GM12892 (cell line): ENCODE data around the gene LHFPL4.

Experiments
- DNase-seq: peaks from one replicate; pipeline ENCODE4 v3.0.0; 2011; ENCODE audit not compliant: insufficient read length
- FAIRE-seq: peaks from 2 replicates; lab custom pipeline; 2011; peaks lifted over from hg19 to GRCh38; lab: Jason Lieb, UNC
- POLR2A ChIP-seq: IDR thresholded peaks from 2 replicates; pipeline ENCODE4 v1.6.1; 2011; ENCODE audit warnings: low read depth, low read length, control low read depth
- POLR2AphosphoS5 ChIP-seq: IDR thresholded peaks from 2 replicates; pipeline ENCODE4 v1.6.1; 2011; ENCODE audit warnings: low read depth, low read length, control low read depth
- TAF1 ChIP-seq: IDR thresholded peaks from 2 replicates; pipeline ENCODE4 v1.6.1; 2011; ENCODE audit warnings: low read depth, mild to moderate bottlenecking, control low read depth, low read length, borderline replicate concordance

The LHFPL4 gene

GRCh38 chr3:9455596-9456131 is 98.0 kb downstream of the LHFPL4 start:
- no peak for FAIRE-seq
- no peak for TF ChIP-seq POLR2A
- TF ChIP-seq TAF1: no peak
- no peak for TF ChIP-seq POLR2AphosphoS5
- DNase-seq: no peak

DNA sequence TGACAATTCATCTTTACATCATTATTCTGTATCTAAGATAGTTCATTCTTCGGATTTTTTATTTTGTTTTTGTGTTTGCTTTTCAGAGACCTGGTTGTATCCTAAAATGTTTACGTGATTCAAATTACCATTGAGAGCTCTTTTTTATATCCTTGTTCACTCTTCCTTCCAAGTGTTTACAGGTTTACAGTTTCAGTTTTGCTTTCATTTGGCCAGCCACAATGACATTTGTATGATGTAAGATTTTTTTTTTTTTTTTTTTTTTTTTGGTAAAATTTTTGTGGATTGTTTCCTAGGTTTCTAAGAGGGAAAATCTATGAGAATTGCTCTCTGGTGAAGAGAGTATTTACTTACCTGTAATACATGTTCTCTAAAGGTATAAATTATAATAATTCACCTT is 101.2 kb downstream of the LHFPL4 start:
- TF ChIP-seq POLR2A: no peak
- TF ChIP-seq TAF1: no peak
- no peak for TF ChIP-seq POLR2AphosphoS5
- DNase-seq (no peak), FAIRE-seq (no peak)

DNA sequence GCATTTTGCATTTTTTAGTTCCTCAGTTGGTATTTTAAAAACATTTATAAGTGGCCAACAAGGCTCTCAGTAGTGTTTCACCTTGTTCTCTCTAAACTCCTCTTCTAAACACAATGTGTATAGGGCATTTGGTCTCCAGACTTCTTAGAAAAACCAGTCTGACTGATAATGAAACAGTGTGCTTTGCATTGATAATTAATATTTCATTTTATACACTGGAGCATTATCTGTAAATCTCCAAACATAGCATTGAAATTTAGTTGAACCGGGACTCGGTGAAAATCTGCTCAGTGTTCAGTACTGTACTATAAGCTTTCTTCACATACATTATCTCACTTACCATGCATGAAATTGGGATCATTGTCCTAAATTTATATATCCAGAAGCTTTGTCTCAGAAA is 102.6 kb downstream of the LHFPL4 start:
- TF ChIP-seq POLR2AphosphoS5: no peak
- no peak for TF ChIP-seq TAF1
- no peak for TF ChIP-seq POLR2A
- FAIRE-seq (no peak), DNase-seq (no peak)

GRCh38 chr3:9450126-9450525 is 103.5 kb downstream of the LHFPL4 start:
- no peak for DNase-seq
- FAIRE-seq: no peak
- no peak for TF ChIP-seq TAF1
- TF ChIP-seq POLR2AphosphoS5: no peak
- TF ChIP-seq POLR2A: no peak

DNA sequence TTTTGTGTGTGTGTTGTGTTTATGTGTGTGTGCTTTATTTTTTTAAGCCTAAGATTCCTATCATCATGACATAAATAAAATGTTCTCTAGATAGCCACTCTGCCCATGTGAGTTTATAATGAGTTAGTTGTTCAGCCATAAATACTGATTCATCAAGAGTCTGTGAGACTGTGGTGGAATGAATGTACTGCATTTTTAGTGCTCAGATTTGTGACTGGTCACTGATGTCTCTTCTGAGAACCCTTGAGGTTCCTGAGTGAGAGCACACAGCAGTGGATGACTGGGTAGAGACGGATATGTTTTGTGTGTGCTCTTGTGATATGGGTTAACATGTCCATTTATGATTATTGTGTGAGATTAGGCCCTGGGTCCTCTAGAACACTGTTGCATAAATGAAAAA is 105.0 kb downstream of the LHFPL4 start:
- no peak for TF ChIP-seq POLR2A
- TF ChIP-seq POLR2AphosphoS5: no peak
- TF ChIP-seq TAF1: no peak
- no peak for FAIRE-seq
- DNase-seq: no peak
